Type B pancreatic cell (in vitro differentiated cells): ENCODE results near the gene OR2S2. TPM values are rescaled to one million over a fixed set of nuclear protein-coding genes. Genes with fewer than 3 reads are reported as not detected.

ENCODE experiments used
- DNase-seq: peaks from one replicate; pipeline ENCODE4 v3.0.0; 2021; ENCODE audit warnings: mixed read lengths; ENCODE audit not compliant: unreplicated experiment; ENCODE audit errors: extremely low spot score
- H3K27ac Mint-ChIP-seq: 2 replicates; pipeline ENCODE4 v1.8.0; 2021; ENCODE audit warnings: mild to moderate bottlenecking, mixed read lengths
- H3K27me3 Mint-ChIP-seq: 2 replicates; pipeline ENCODE4 v1.8.0; 2021; ENCODE audit warnings: mixed read lengths
- H3K36me3 Mint-ChIP-seq: 2 replicates; pipeline ENCODE4 v1.8.0; 2021; ENCODE audit warnings: mixed read lengths
- H3K4me1 Mint-ChIP-seq: one replicate; pipeline ENCODE4 v1.8.0; 2021; ENCODE audit warnings: mixed read lengths; ENCODE audit not compliant: unreplicated experiment
- H3K4me3 Mint-ChIP-seq: 2 replicates; pipeline ENCODE4 v1.8.0; 2021; ENCODE audit warnings: mild to moderate bottlenecking, mixed read lengths
- H3K9me3 Mint-ChIP-seq: 2 replicates; pipeline ENCODE4 v1.8.0; 2021; ENCODE audit warnings: mixed read lengths
- CTCF ChIP-seq: fragments of 200-600 bp; sonication (generic); conservative IDR thresholded peaks from 2 replicates; pipeline ENCODE4 v1.5.0; 2021; ENCODE audit warnings: antibody characterized with exemption, mild to moderate bottlenecking
- total RNA-seq: library from RNA; stranded (reverse); gene quantifications from 2 replicates; pipeline ENCODE4 v1.2.1, GENCODE V29; 2021; ENCODE audit warnings: low replicate concordance

OR2S2 gene
- total RNA-seq, 1 donor from 2014 or later, result not detected

- no peak for TF ChIP-seq CTCF
- no peak overlapping the region for H3K4me3 Mint-ChIP-seq
- DNase-seq, result no peak
- H3K36me3 Mint-ChIP-seq, result no peaks in the 10 kb centered on the region
- H3K27me3 Mint-ChIP-seq, result peaks cover 35% of the 10 kb centered on the region
- H3K9me3 Mint-ChIP-seq, result no peaks in the 10 kb centered on the region
- H3K4me1 Mint-ChIP-seq, result peaks cover 6% of the 10 kb centered on the region
- no peak overlapping the region for H3K27ac Mint-ChIP-seq
Observed at GRCh38 chr9:35948901-35949318, 9.0 kb downstream of the OR2S2 start.

- no peak overlapping the region for H3K27ac Mint-ChIP-seq
- no peak for DNase-seq
Observed at GRCh38 chr9:35948451-35948850, 9.5 kb downstream of the OR2S2 start.

GRCh38 chr9:35945341-35946018 lies 12.5 kb downstream of the OR2S2 start:
- H3K27ac Mint-ChIP-seq, result no peak overlapping the region
- H3K27me3 Mint-ChIP-seq, result peaks cover 40% of the 10 kb centered on the region
- H3K4me3 Mint-ChIP-seq, result peak overlapping the region; percentile 82
- peak; percentile 80 for DNase-seq
- no peaks in the 10 kb centered on the region for H3K9me3 Mint-ChIP-seq
- peak; percentile 89 for TF ChIP-seq CTCF
- H3K36me3 Mint-ChIP-seq, result no peaks in the 10 kb centered on the region
- peaks cover 6% of the 10 kb centered on the region for H3K4me1 Mint-ChIP-seq

More at GRCh38 chr9:35948451-35948850, 9.5 kb downstream of the OR2S2 start:
- Mint-ChIP-seq H3K4me3 (no peak overlapping the region), H3K36me3 (no peaks in the 10 kb centered on the region), H3K27me3 (peaks cover 34% of the 10 kb centered on the region), H3K9me3 (no peaks in the 10 kb centered on the region), H3K4me1 (peaks cover 6% of the 10 kb centered on the region)
- no peak for TF ChIP-seq CTCF

- Mint-ChIP-seq H3K4me1 (peaks cover 6% of the 10 kb centered on the region), H3K9me3 (no peaks in the 10 kb centered on the region), H3K36me3 (no peaks in the 10 kb centered on the region), H3K4me3 (no peak overlapping the region), H3K27ac (no peak overlapping the region), H3K27me3 (peaks cover 43% of the 10 kb centered on the region)
- no peak for DNase-seq
- TF ChIP-seq CTCF, result no peak
Observed at GRCh38 chr9:35944841-35945240, 13.1 kb downstream of the OR2S2 start.

GRCh38 chr9:35944173-35944572 lies 13.8 kb downstream of the OR2S2 start:
- no peak for TF ChIP-seq CTCF
- Mint-ChIP-seq H3K27me3 (peaks cover 43% of the 10 kb centered on the region), H3K4me3 (no peak overlapping the region), H3K27ac (no peak overlapping the region), H3K36me3 (no peaks in the 10 kb centered on the region), H3K9me3 (no peaks in the 10 kb centered on the region), H3K4me1 (peaks cover 6% of the 10 kb centered on the region)
- no peak for DNase-seq
